ENCODE results near the gene SKI. TPM values are rescaled to one million over a fixed set of nuclear protein-coding genes. Genes with fewer than 3 reads are reported as not detected.

SKI gene
- total RNA-seq, 2 donors from 2014 or later = 26.6 to 43.8 TPM

DNA sequence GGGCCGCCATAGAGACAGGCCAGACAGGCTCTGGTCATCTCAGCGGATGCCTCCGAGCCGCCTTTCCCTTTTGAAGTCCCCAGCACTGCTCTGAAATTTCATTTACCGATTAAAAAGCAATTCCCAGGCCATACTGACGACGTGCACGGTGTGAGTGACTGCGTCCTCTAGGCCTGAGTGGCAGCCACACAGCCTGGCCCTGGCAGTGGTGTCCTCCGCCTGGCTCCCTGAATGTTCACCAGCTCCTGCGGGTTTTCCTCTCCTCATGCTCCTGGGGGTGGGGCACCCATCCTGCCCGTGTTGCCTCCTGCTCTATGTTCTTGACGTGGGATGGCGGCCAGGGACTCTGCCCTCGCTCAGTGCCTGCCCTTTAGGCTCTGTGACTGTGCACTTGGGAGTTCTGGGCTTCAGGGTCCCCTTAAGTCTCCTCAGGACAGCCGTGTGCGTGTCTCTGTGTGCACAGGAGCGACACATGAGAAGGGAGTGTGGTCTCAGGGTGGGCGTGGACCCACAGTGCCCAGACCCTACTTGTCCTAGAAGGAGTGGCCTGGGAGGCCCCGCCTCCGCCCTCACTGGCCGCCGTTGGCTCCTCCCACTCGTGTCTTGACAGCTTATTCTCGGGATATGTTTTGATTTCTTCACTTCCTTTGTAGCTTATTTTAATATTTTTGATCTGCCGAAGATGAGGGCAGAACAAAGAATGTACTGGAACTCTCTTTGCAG, 3.6 kb downstream of the SKI start:
- ATAC-seq = peak; percentile 24 to 48
- H3K27ac Mint-ChIP-seq = peak overlapping the region; percentile 79 to 99
- no peaks in the 10 kb centered on the region for H3K9me3 Mint-ChIP-seq
- H3K36me3 Mint-ChIP-seq = peaks cover 32 to 34% of the 10 kb centered on the region in 2 donors
- peak; percentile 72 to 86 for DNase-seq (ENCODE audit: low spot score in 2 of 2)

DNA sequence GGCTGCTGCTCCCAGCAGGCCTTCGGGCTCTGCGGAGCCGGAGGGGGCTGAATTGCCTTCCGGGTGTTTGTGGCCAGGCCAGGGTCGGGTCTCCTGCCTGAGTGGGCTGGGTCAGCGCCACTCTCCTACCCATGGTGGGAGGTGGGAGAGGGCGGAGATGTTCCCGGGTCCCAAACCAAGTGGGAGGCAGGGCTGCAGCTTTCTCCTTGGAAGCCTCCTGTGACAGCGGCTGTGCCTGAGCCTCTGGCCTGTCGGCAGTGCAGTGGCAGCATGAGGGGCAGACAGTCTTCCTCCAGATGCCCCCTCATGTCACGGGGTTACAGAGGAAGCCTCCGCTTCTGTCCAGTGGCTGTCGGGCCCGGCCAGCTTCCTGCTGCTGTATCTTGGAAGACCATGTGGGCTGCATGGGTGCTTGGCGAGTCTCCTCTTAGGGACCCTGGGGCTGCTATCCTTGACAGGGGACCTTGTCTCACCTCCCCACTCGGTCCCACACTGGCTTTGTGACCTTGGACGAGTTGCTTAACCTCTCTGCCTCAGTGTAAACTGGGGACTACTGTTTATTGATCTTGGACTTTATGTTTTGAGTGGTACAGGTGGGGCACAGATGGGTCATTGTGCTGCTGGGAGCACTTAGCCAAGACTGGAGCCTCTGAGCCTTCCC, 4.3 kb downstream of the SKI start:
- Mint-ChIP-seq H3K27ac (peak overlapping the region; percentile 79 to 99), H3K9me3 (no peaks in the 10 kb centered on the region), H3K36me3 (peaks cover 32 to 34% of the 10 kb centered on the region in 2 donors)
- DNase-seq (ENCODE audit: low spot score in 2 of 2) = no peak
- peak in 1 of 2 donors; percentile 0 for ATAC-seq

DNA sequence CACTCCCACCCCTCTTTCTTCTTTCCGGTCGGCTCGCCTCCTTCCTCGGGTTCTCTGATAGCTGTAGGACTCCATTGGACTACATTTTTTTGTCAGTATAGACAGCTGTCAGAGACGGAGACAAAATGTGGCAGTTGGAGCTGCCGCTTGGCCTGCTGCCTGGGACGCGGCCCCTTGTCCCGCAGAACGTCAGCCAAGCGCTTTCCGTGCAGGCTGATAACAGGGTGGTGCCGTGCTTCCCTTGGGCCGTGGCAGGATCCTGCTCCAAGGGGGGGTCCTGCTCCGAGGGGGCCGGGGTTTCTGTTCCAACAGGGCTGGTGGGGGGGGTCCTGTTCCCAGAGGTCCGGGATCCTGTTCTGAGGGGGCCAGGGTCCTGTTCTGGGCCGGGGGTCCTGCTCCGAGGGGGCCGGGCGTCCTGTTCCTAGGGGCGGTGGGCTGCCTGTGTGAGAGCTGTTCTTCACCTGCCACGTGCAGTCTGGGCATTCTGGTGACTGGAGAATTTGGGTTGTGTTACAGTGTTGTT, 4.9 kb downstream of the SKI start:
- no peak for ATAC-seq
- H3K36me3 Mint-ChIP-seq = peaks cover 32 to 34% of the 10 kb centered on the region in 2 donors
- H3K9me3 Mint-ChIP-seq = no peaks in the 10 kb centered on the region
- H3K27ac Mint-ChIP-seq = peak overlapping the region; percentile 60 to 79
- DNase-seq (ENCODE audit: low spot score in 2 of 2) = no peak

DNA sequence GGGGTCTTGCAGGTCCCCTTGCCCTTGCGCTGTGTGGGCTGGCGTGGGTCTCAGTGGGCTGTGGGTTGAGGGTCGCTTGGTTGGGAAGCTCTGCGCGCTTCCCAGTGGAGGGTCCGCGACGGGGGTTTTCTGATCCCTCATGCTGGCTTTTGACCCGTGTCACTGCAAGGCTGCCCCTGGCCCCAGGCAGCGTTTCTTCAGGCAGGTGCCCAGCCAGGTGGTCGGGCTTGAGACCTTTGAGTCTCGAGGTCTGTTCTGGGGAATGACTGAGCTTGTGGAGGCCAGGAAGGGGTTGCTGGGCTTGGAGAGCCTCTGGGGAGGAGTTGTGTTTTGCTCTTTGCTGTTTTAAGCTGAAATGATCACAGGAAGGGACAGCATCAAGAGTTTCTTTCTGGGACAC, 5.3 kb downstream of the SKI start:
- Mint-ChIP-seq H3K9me3 (no peaks in the 10 kb centered on the region), H3K36me3 (peaks cover 32 to 34% of the 10 kb centered on the region in 2 donors), H3K27ac (peak overlapping the region; percentile 60 to 79)
- ATAC-seq = no peak
- no peak for DNase-seq (ENCODE audit: low spot score in 2 of 2)

DNA sequence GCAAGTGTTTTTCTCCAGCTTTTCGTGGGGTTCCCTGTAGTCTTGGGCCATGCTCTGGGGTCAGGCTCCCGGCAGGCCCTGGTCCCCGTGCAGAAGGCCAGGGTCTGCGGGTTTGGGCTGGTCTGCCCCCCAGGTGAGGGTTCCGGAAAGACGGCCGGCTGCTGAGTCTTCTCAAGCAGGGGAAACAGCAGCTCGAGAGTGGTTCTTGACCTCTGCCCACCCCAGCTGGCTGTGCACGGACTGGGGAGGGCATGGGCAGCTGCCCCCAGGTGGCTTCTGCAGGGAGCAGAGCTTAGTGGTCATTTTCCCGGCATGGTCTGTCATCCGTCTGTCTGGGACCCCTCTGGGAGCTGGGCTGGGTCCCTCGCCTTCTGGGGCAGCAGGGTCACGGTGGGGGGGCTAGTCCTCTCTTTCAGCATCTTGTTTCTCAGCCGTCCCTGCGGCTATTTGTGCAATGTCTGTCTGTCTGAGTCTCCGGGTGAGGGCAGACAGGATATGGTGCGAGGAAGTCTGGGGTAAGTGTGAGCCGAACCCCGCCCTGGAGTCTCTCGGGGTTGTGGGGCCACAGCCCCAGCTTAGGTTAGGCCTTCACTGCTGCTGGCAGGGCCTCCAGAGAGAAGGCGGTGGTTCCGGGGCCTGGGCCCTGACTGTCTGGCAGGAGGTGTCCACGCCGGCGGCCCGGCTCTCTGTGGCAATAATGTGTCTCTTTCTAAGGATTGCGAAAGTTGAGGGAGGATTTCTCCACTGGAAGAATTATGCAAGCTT, 6.1 kb downstream of the SKI start:
- Mint-ChIP-seq H3K9me3 (no peaks in the 10 kb centered on the region), H3K36me3 (peaks cover 29 to 30% of the 10 kb centered on the region in 2 donors), H3K27ac (peak overlapping the region; percentile 79 to 92)
- ATAC-seq (peak; percentile 48 to 51), DNase-seq (ENCODE audit: low spot score in 2 of 2) (peak in 1 of 2 donors; percentile 65)

DNA sequence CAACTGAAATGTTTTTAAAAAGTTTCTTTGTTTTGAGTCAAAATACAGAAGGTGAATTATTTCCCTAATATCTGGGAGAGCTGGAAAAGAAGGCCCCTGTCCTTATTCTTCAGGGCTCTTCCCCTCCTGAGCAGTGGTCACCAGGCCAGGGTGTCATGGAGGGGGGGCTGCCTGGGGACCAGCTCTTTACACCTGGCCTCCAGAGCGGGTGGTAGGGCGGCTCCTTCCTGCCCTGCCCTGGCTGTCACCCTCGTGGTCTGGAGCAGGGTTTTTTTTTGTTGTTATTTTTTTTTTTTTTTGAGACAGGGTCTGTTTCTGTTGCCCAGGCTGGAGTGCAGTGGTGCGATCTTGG, 6.6 kb downstream of the SKI start:
- peaks cover 23 to 30% of the 10 kb centered on the region in 2 donors for H3K36me3 Mint-ChIP-seq
- no peaks in the 10 kb centered on the region for H3K9me3 Mint-ChIP-seq
- no peak for ATAC-seq
- peak overlapping the region; percentile 79 to 92 for H3K27ac Mint-ChIP-seq
- DNase-seq (ENCODE audit: low spot score in 2 of 2) = no peak

DNA sequence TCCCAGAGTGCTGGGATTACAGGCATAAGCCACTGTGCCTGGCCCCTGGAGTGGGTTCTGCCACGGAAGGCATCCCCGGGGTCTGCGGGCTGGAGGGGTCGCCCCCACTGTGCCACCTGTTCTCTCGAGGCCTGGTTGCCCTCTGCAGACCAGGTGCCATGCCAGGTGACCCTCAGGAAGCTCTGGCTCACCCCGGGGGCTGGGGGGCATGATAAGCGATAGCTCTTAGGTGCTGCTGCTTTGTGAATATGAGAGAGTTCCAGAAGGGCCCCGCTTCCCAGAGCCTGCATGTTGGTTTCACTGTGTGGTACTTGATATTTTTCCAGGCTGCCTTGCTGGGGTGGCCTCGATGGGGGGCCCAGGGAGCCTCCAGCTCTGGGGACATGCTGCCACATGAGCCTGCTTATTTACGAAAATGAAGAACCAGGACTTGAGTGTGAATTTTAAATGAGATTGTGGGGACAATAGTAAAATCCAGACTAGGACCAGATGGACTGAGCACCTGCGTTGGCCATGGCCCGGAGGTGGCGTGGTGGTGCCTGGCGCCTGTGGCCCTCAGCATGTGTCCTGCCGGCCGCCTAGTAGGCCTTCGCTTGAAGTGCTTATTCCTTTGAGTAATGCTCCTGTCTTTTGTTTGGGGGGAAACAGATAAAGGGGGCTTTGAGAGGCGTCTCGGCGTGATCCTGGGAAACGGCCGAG, 7.3 kb downstream of the SKI start:
- peaks cover 17 to 31% of the 10 kb centered on the region in 2 donors for H3K36me3 Mint-ChIP-seq
- H3K9me3 Mint-ChIP-seq = no peaks in the 10 kb centered on the region
- H3K27ac Mint-ChIP-seq = peak overlapping the region; percentile 79 to 92
- DNase-seq (ENCODE audit: low spot score in 2 of 2) = no peak
- no peak for ATAC-seq

DNA sequence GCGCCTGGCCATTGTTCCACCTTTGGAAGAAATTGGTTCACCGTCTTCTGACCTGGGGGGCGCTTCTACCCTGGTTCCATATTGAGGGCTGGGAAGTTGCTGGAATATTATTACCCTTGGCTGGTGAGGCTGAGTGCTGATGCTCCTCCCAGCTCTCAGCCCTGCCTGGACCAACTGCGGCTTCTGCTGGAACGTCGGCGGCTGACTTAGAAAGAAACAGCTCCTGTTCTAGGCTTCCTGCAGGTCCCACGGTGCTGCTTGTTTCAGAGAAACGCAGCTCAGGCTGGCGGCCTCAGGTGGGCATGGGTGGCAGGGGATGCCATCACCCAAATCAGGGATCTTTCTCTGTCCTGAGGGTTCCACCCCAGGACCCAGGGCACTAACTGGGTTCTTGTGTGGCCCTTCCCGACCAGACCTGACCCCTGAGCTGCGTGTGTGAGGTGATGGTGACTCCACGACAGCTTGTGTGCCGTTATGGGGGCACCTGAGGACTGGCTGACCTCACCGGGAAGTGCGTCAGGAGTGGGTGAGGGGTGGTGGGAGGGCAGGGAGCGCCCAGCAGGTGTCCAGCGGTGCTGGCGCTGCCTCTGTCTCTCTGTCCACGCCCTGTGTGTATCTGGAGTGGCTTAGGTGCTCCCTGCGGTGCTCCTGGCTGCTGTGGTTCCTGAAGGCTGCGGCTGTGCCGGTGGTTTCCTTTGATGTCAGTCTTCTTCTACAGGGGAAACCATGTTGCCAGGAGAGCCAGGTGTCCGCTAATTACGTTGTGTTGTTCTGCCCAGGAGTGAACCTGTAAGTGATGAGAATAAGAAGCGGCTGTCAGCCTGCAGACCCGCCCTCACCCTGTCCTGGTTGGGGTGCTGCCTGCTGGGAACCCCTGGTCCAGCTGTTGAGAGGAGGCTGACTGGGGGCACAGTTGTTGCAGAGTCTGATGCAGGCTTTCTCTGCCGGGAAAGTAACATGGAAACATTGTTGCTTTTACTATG, 8.9 kb downstream of the SKI start:
- H3K36me3 Mint-ChIP-seq = peaks cover 3 to 20% of the 10 kb centered on the region in 2 donors
- peak overlapping the region; percentile 79 to 88 for H3K27ac Mint-ChIP-seq
- DNase-seq (ENCODE audit: low spot score in 2 of 2) (no peak), ATAC-seq (peak; percentile 1 to 52)
- H3K9me3 Mint-ChIP-seq = no peaks in the 10 kb centered on the region

DNA sequence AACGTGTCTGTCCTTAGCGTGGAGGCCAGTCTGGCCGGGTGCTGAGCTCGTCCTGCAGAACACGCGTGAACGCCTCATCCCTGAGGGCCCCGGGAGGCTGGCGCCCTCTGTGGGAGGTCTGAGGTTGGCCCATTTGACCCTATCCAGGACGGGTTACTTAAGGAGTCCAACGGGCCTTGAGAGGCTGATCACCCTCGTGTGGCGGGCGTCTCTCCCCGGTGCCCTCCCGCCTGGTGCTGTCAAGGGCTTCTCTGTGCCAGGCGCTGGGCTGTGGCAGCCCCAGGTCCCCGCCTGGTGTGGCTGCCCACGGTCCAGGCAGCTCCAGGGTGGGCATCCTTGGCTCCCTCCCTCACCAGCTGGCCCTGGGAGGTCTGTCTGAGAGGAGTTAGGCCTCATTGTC, 9.7 kb downstream of the SKI start:
- DNase-seq (ENCODE audit: low spot score in 2 of 2) (no peak), ATAC-seq (no peak)
- H3K27ac Mint-ChIP-seq = peak overlapping the region; percentile 79 to 88
- H3K36me3 Mint-ChIP-seq = peaks cover 0 to 17% of the 10 kb centered on the region in 2 donors
- H3K9me3 Mint-ChIP-seq = no peaks in the 10 kb centered on the region

DNA sequence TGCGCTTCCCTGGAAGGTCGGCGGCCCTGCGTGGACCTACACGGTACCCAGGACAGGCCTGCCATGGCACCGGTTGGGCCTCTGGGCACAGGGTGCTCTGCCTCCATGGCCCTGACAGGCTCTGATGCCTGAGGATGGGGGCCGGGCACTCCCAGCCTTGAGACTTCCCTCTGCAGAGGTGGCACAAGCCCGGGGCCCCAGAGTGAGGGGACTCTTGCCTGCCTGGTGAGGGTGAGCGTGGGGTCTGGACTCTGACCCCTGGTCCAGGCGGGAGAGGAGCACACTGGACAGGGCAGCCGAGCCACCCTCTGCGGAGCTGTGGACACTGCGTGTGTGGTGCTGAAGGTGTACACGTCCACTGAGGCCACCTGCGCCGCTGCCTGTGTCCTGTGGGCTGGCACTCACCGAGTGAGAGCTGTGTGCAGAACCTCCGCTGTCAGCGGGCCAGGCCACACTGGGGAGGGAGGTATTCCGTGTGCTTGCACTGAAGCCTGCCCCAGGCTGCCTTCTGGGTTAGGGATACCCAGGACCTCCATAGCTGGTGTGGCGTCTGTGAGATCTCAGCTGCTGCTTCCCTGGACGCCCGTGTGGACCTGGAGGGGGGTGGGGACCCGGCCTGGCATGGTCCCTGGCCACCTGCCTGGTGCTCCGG, 10.4 kb downstream of the SKI start:
- Mint-ChIP-seq H3K27ac (peak overlapping the region in 1 of 2 donors; percentile 92), H3K36me3 (peaks cover 0 to 20% of the 10 kb centered on the region in 2 donors), H3K9me3 (no peaks in the 10 kb centered on the region)
- no peak for ATAC-seq
- no peak for DNase-seq (ENCODE audit: low spot score in 2 of 2)

DNA sequence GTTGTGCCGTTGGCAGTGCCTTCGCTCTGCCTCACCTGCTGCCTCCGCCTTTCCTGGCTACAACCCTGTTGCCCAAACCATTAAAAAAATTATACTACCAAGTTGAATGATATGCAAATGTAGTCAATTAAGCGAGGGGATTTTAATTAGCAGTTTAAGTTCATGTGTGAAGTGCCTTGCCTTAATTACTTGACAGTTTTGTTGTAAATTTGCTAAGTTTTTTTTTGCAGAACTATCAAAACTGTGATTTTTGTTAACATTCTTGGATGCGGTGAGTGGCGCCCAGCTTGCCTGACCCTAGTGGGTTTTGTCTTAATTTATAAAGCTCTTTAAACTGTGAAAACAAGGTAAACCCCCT, 10.9 kb downstream of the SKI start:
- DNase-seq (ENCODE audit: low spot score in 2 of 2) (no peak), ATAC-seq (no peak)
- peaks cover 0 to 25% of the 10 kb centered on the region in 2 donors for H3K36me3 Mint-ChIP-seq
- H3K27ac Mint-ChIP-seq = peak overlapping the region; percentile 65 to 92
- H3K9me3 Mint-ChIP-seq = no peaks in the 10 kb centered on the region

DNA sequence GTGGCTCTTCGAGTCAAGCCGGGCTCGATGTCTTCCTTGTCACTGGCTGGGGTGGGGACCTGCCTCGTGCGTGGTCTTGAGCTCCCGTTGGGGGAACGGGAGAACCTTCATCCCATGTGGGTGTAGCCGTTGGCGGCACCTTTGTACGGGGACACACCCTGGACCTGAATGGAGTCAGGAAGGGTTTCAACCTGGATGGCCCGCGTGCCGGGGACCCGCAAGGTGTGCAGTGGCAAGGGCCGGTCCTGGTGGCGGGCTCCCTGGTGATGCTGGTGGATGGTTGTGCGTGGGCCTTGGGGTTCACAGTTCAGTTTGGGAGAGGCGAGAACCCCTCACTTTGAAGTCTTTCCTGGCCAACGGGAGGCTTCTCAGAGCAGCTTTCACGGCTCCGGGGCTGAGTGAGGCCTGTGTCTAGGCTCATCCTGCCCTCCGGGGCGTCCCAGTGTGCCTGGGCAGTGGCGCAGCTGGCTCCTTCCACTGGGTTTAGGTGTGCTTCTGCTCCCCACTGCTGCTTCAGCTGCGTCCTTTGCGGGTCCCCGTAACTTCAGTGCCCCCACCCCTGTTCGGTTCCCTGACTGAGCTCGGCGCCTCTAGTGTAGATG, 11.4 kb downstream of the SKI start:
- ATAC-seq (no peak), DNase-seq (ENCODE audit: low spot score in 2 of 2) (no peak)
- H3K27ac Mint-ChIP-seq = peak overlapping the region; percentile 92 to 94
- peaks cover 0 to 25% of the 10 kb centered on the region in 2 donors for H3K36me3 Mint-ChIP-seq
- H3K9me3 Mint-ChIP-seq = no peaks in the 10 kb centered on the region

DNA sequence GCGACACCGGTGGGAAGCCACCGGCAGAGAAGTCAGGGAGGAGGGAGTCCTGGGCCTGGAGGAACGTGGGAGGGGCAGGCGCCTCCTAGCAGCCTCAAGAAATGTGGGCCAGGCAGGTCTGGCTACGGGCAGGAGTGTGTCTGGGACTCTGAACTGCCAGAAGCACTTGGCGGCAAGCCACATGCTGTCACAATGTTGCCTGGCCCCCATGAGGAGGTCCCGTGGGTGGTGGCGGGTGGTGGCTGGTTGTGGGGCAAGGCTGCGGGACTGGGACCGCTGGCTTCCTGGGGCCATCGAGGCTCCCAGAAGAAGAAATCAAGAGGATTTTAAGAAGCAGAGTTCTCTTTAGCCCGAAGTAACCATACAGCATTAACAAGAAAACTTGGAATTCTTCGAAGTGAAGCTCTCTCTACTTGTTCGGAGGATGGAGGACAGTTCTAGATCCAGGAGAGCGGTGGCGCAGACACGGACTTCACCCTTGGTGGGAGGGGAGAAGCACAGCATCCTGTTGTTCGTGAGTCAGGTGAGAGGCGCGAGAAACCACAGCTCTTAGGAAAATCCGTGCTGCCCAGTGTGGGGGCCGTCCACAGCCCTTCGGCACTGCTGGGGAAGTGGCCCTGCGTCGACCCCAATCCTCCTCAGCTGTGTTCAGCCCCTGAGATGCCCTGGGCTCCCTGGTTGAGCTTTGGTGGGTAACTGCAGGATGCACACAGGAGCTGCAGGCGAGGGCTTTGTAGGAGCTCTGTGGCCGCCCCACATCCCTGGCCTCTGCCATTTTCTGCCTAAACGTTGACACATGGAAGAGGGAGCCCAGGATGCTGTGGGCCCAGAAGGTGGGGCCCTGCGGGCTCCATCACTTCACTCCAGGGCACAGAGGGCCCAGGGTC, 12.4 kb downstream of the SKI start:
- peak; percentile 46 to 71 for ATAC-seq
- no peak for DNase-seq (ENCODE audit: low spot score in 2 of 2)
- Mint-ChIP-seq H3K36me3 (peaks cover 0 to 25% of the 10 kb centered on the region in 2 donors), H3K27ac (peak overlapping the region; percentile 92 to 94), H3K9me3 (no peaks in the 10 kb centered on the region)

DNA sequence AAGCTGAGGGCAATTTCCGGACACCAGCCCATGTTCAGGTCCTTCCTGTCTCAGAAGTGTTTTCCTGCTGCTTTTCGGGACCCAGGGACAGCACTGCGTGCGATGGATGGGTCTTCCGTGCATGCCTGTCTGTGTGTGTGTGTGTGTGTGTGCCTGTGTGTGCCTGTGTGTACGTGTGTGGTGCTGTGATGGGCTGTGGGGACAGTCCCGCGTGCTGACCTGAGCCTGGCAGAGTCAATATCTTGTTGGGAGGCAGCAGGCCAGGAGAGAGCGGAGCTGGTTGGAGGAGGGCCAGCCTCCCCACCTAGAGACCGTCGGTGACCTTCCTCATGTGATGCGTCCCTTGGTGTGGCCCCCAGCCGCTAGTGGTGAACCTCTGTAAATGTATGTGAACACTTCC, 13.7 kb downstream of the SKI start:
- ATAC-seq = no peak
- H3K36me3 Mint-ChIP-seq = peaks cover 0 to 25% of the 10 kb centered on the region in 2 donors
- peak overlapping the region; percentile 4 to 10 for H3K27ac Mint-ChIP-seq
- no peak for DNase-seq (ENCODE audit: low spot score in 2 of 2)
- H3K9me3 Mint-ChIP-seq = no peaks in the 10 kb centered on the region
